Omental fat pad (tissue), 4 donors: ENCODE data around the gene URB1. TPM values are rescaled to one million over a fixed set of nuclear protein-coding genes. Genes with fewer than 3 reads are reported as not detected.

Source experiments
- ATAC-seq: fragments of 150-250 bp; one replicate; pipeline ENCODE4 v1.9.1; 2016; ENCODE audit warnings: mild to moderate bottlenecking, moderate library complexity; ENCODE audit not compliant: low FRiP score
- DNase-seq: peaks from one replicate; pipeline ENCODE4 v3.0.0-alpha.2; 2019; ENCODE audit warnings: low spot score
- small RNA-seq: library from RNA; depleted of rRNA; stranded (forward); fragments of <200 nt; gene quantifications from one replicate; pipeline ENCODE3, GENCODE V24; 2016
- total RNA-seq, 4 donors: library from RNA; depleted of rRNA; stranded (reverse); fragments of >200 nt; gene quantifications; one replicate each; pipeline ENCODE4 v1.1.0, GENCODE V29; 2016
- TF ChIP-seq, protein P1 (sequence below), 3 donors: fragments of 450-650 bp; IDR thresholded peaks; one replicate each; pipeline ENCODE4 v1.5.1; 2016 to 2017; ENCODE audit warnings: antibody characterized with exemption in 3 of 3, mild to moderate bottlenecking in 3 of 3, moderate library complexity in 2 of 3

Gene URB1
- total RNA-seq, 4 donors from 2014 or later = 17.3 to 48.5 (median 17.4) TPM

- DNase-seq (no peak), ATAC-seq (no peak)
- TF ChIP-seq, protein P1, sequence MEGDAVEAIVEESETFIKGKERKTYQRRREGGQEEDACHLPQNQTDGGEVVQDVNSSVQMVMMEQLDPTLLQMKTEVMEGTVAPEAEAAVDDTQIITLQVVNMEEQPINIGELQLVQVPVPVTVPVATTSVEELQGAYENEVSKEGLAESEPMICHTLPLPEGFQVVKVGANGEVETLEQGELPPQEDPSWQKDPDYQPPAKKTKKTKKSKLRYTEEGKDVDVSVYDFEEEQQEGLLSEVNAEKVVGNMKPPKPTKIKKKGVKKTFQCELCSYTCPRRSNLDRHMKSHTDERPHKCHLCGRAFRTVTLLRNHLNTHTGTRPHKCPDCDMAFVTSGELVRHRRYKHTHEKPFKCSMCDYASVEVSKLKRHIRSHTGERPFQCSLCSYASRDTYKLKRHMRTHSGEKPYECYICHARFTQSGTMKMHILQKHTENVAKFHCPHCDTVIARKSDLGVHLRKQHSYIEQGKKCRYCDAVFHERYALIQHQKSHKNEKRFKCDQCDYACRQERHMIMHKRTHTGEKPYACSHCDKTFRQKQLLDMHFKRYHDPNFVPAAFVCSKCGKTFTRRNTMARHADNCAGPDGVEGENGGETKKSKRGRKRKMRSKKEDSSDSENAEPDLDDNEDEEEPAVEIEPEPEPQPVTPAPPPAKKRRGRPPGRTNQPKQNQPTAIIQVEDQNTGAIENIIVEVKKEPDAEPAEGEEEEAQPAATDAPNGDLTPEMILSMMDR (IDR thresholded peaks at IDR 0.05) = no peak
Measured at GRCh38 chr21:32261929-32262328, 130.9 kb downstream of the URB1 start.

Small RNA genes within 50 kb of the gene (small RNA-seq; reads per million reads assigned to genes)
- gene SNORA80A = 32.2 reads per million, percentile 94 among the genes with 10 or more reads in this experiment

Other genes starting within 250 kb of the URB1 start
- gene MIS18A, start 114.0 kb downstream of the URB1 start, total RNA-seq = 1 to 10 TPM; 3.5 to 5.3 (median 4.1) TPM
- 100 to 1,000 TPM in 1 of 4 donors, 10 to 100 TPM in 2, 1 to 10 TPM in 1; 6.5 to 162 (median 41.3) TPM for gene MRAP, start 94.2 kb downstream of the URB1 start, total RNA-seq
- 100 to 1,000 TPM in 1 of 4 donors, 10 to 100 TPM in 3; 41.1 to 108 (median 75.9) TPM for gene EVA1C, start 19.7 kb upstream of the URB1 start, total RNA-seq
- under 1 TPM in 3 of 4 donors, not detected in 1; 0.37 to 0.47 (median 0.38) TPM for gene TCP10L, start 192.5 kb upstream of the URB1 start, total RNA-seq
- gene CFAP298, start 219.4 kb upstream of the URB1 start, total RNA-seq = 10 to 100 TPM; 18.5 to 25.1 (median 22.1) TPM